Stimulated activated naive CD8-positive, alpha-beta T cell treated with anti-CD3 and anti-CD28 coated beads, Interleukin-15, Interleukin-2, amounts not matched to agents 100 ng/mL and 50 ng/mL, for 24 hours (primary cell): ENCODE results near the gene FGF8.
"Not testable (repeated sequence)": the region's sequence is repeated elsewhere in the genome, so short reads cannot be mapped to it uniquely, and the experiment has no call there.

Experiments used
- H3K27ac Mint-ChIP-seq: one replicate; pipeline ENCODE4 v1.8.0; 2021; ENCODE audit warnings: mild to moderate bottlenecking, mixed read lengths
- H3K27me3 Mint-ChIP-seq: one replicate; pipeline ENCODE4 v1.8.0; 2021; ENCODE audit warnings: mixed read lengths
- H3K36me3 Mint-ChIP-seq: one replicate; pipeline ENCODE4 v1.8.0; 2021; ENCODE audit warnings: low read depth, mixed read lengths
- H3K4me1 Mint-ChIP-seq: one replicate; pipeline ENCODE4 v1.8.0; 2021; ENCODE audit warnings: low read depth, mixed read lengths
- H3K4me3 Mint-ChIP-seq: one replicate; pipeline ENCODE4 v1.8.0; 2021; ENCODE audit warnings: mild to moderate bottlenecking, mixed read lengths
- H3K9me3 Mint-ChIP-seq: one replicate; pipeline ENCODE4 v1.8.0; 2021; ENCODE audit warnings: mixed read lengths

Gene FGF8

GRCh38 chr10:101789686-101790085 is 13.8 kb upstream of the FGF8 start:
- Mint-ChIP-seq H3K36me3 (peaks cover 68% of the 10 kb centered on the region), H3K9me3 (no peaks in the 10 kb centered on the region), H3K27ac (no peak overlapping the region)

GRCh38 chr10:101789231-101789630 is 13.3 kb upstream of the FGF8 start:
- H3K27ac Mint-ChIP-seq, H3K27me3 Mint-ChIP-seq, H3K9me3 Mint-ChIP-seq, H3K4me3 Mint-ChIP-seq: not testable (repeated sequence)
- Mint-ChIP-seq H3K4me1 (peaks cover 13% of the 10 kb centered on the region), H3K36me3 (peaks cover 68% of the 10 kb centered on the region)

More at GRCh38 chr10:101789686-101790085, 13.8 kb upstream of the FGF8 start:
- Mint-ChIP-seq H3K27me3 (no peaks in the 10 kb centered on the region), H3K4me1 (peaks cover 9% of the 10 kb centered on the region), H3K4me3 (no peak overlapping the region)

- Mint-ChIP-seq H3K36me3 (peaks cover 68% of the 10 kb centered on the region), H3K4me3 (no peak overlapping the region), H3K27ac (no peak overlapping the region)
These were observed 9.9 kb upstream of the FGF8 start for GRCh38 chr10:101785801-101786200.

GRCh38 chr10:101784558-101784957 is 8.6 kb upstream of the FGF8 start:
- H3K4me3 Mint-ChIP-seq: peak overlapping the region; percentile 100
- H3K4me1 Mint-ChIP-seq: peaks cover 56% of the 10 kb centered on the region
- no peaks in the 10 kb centered on the region for H3K27me3 Mint-ChIP-seq
- H3K27ac Mint-ChIP-seq: peak overlapping the region; percentile 99
- no peaks in the 10 kb centered on the region for H3K9me3 Mint-ChIP-seq
- peaks cover 64% of the 10 kb centered on the region for H3K36me3 Mint-ChIP-seq

More at GRCh38 chr10:101785801-101786200, 9.9 kb upstream of the FGF8 start:
- Mint-ChIP-seq H3K9me3 (no peaks in the 10 kb centered on the region), H3K27me3 (no peaks in the 10 kb centered on the region), H3K4me1 (peaks cover 48% of the 10 kb centered on the region)

- Mint-ChIP-seq H3K36me3 (peaks cover 63% of the 10 kb centered on the region), H3K9me3 (no peaks in the 10 kb centered on the region), H3K27me3 (peaks cover 5% of the 10 kb centered on the region), H3K4me3 (peak overlapping the region; percentile 100), H3K27ac (peak overlapping the region; percentile 99), H3K4me1 (peaks cover 62% of the 10 kb centered on the region)
These were observed 7.8 kb upstream of the FGF8 start for GRCh38 chr10:101783736-101784118.

- H3K36me3 Mint-ChIP-seq: peaks cover 65% of the 10 kb centered on the region
- peaks cover 63% of the 10 kb centered on the region for H3K4me1 Mint-ChIP-seq
- H3K27ac Mint-ChIP-seq: peak within 1 kb of the TSS; percentile 99
- peak within 1 kb of the TSS; percentile 100 for H3K4me3 Mint-ChIP-seq
- H3K27me3 Mint-ChIP-seq: peaks cover 7% of the 10 kb centered on the region
- H3K9me3 Mint-ChIP-seq: no peaks in the 10 kb centered on the region
These were observed 7.2 kb upstream of the FGF8 start, which contains the start of gene NPM3 for GRCh38 chr10:101782811-101783735. Gene NPM3, minus strand, starts transcription at chr10:101783446. Its CDS starts 56 bp downstream, at chr10:101783390.

- H3K36me3 Mint-ChIP-seq: peaks cover 67% of the 10 kb centered on the region
- H3K4me3 Mint-ChIP-seq: peak overlapping the region; percentile 100
- peak overlapping the region; percentile 99 for H3K27ac Mint-ChIP-seq
- H3K4me1 Mint-ChIP-seq: peaks cover 63% of the 10 kb centered on the region
- no peaks in the 10 kb centered on the region for H3K9me3 Mint-ChIP-seq
- peaks cover 16% of the 10 kb centered on the region for H3K27me3 Mint-ChIP-seq
These were observed 6.3 kb upstream of the FGF8 start for GRCh38 chr10:101781984-101782810.

- Mint-ChIP-seq H3K27ac (peak overlapping the region; percentile 99), H3K4me3 (peak overlapping the region; percentile 100), H3K4me1 (peaks cover 63% of the 10 kb centered on the region), H3K36me3 (peaks cover 64% of the 10 kb centered on the region), H3K27me3 (peaks cover 20% of the 10 kb centered on the region), H3K9me3 (no peaks in the 10 kb centered on the region)
These were observed 5.7 kb upstream of the FGF8 start for GRCh38 chr10:101781655-101781983.

- Mint-ChIP-seq H3K27me3 (peaks cover 21% of the 10 kb centered on the region), H3K27ac (peak overlapping the region; percentile 99), H3K4me1 (peaks cover 60% of the 10 kb centered on the region), H3K36me3 (peaks cover 60% of the 10 kb centered on the region), H3K9me3 (no peaks in the 10 kb centered on the region), H3K4me3 (peak overlapping the region; percentile 100)
These were observed 5.1 kb upstream of the FGF8 start for GRCh38 chr10:101780818-101781654.

- peaks cover 59% of the 10 kb centered on the region for H3K4me1 Mint-ChIP-seq
- H3K27me3 Mint-ChIP-seq: peaks cover 21% of the 10 kb centered on the region
- H3K4me3 Mint-ChIP-seq: peak overlapping the region; percentile 79
- peaks cover 53% of the 10 kb centered on the region for H3K36me3 Mint-ChIP-seq
- no peaks in the 10 kb centered on the region for H3K9me3 Mint-ChIP-seq
- no peak overlapping the region for H3K27ac Mint-ChIP-seq
These were observed 4.4 kb upstream of the FGF8 start for GRCh38 chr10:101780187-101780817.

- Mint-ChIP-seq H3K27me3 (peaks cover 24% of the 10 kb centered on the region), H3K4me3 (peak overlapping the region; percentile 79)
These were observed 3.8 kb upstream of the FGF8 start for GRCh38 chr10:101779544-101780186.

GRCh38 chr10:101778781-101779543 is 3.0 kb upstream of the FGF8 start:
- no peaks in the 10 kb centered on the region for H3K9me3 Mint-ChIP-seq
- H3K27ac Mint-ChIP-seq: no peak overlapping the region
- peak overlapping the region; percentile 79 for H3K4me3 Mint-ChIP-seq
- H3K27me3 Mint-ChIP-seq: peaks cover 31% of the 10 kb centered on the region
- H3K4me1 Mint-ChIP-seq: peaks cover 51% of the 10 kb centered on the region
- H3K36me3 Mint-ChIP-seq: peaks cover 40% of the 10 kb centered on the region

More at GRCh38 chr10:101779544-101780186, 3.8 kb upstream of the FGF8 start:
- Mint-ChIP-seq H3K4me1 (peaks cover 54% of the 10 kb centered on the region), H3K36me3 (peaks cover 47% of the 10 kb centered on the region), H3K27ac (no peak overlapping the region), H3K9me3 (no peaks in the 10 kb centered on the region)

GRCh38 chr10:101778151-101778780 is 2.4 kb upstream of the FGF8 start:
- no peak overlapping the region for H3K27ac Mint-ChIP-seq
- H3K36me3 Mint-ChIP-seq: peaks cover 33% of the 10 kb centered on the region
- no peaks in the 10 kb centered on the region for H3K9me3 Mint-ChIP-seq
- peaks cover 38% of the 10 kb centered on the region for H3K27me3 Mint-ChIP-seq
- H3K4me3 Mint-ChIP-seq: peak overlapping the region; percentile 79
- H3K4me1 Mint-ChIP-seq: peaks cover 46% of the 10 kb centered on the region
